ENCODE data around the gene AMZ2. TPM values are rescaled to one million over a fixed set of nuclear protein-coding genes. Genes with fewer than 3 reads are reported as not detected.
"Not testable (repeated sequence)": the region's sequence is repeated elsewhere in the genome, so short reads cannot be mapped to it uniquely, and the experiment has no call there.

The AMZ2 gene
- total RNA-seq, 2 experiments from 2014 or later: 84.2 to 84.5 TPM

- no peaks in the 10 kb centered on the region for H3K9me3 Mint-ChIP-seq
- peak overlapping the region; percentile 98 for H3K27ac Mint-ChIP-seq
- POLR2A ChIA-PET: interaction anchor here (0.6 to 4.0 kb wide), 14 partner anchors 9 to 257 kb away, joined by 3 to 95 read pairs (median 12); partner anchors contain the start of genes ARSG, SLC16A6 and WIPI1
- H3K36me3 Mint-ChIP-seq: peaks cover 15% of the 10 kb centered on the region
- no peaks in the 10 kb centered on the region for H3K27me3 Mint-ChIP-seq
- peaks cover 27% of the 10 kb centered on the region for H3K4me1 Mint-ChIP-seq
- H3K4me3 Mint-ChIP-seq: peak overlapping the region; percentile 89
- DNase-seq (no peak), ATAC-seq (ENCODE audit: low read depth) (no peak)
Measured at GRCh38 chr17:68246271-68247028, 1.4 kb upstream of the AMZ2 start.

- Mint-ChIP-seq H3K27ac (peak overlapping the region; percentile 98), H3K9me3 (no peaks in the 10 kb centered on the region), H3K4me3 (peak overlapping the region; percentile 89), H3K4me1 (peaks cover 35% of the 10 kb centered on the region), H3K36me3 (peaks cover 27% of the 10 kb centered on the region), H3K27me3 (no peaks in the 10 kb centered on the region)
- ATAC-seq (ENCODE audit: low read depth): no peak
- DNase-seq: no peak
- POLR2A ChIA-PET: interaction anchor here (0.5 to 4.0 kb wide), 19 partner anchors 8 to 240 kb away, joined by 3 to 95 read pairs (median 8); partner anchors contain the start of genes ARSG, SLC16A6 and WIPI1
Measured at GRCh38 chr17:68248199-68248825, 469 bp downstream of the AMZ2 start.

- Mint-ChIP-seq H3K4me1 (peaks cover 40% of the 10 kb centered on the region), H3K36me3 (peaks cover 26% of the 10 kb centered on the region), H3K27me3 (no peaks in the 10 kb centered on the region), H3K4me3 (peak overlapping the region; percentile 89), H3K27ac (peak overlapping the region; percentile 98), H3K9me3 (no peaks in the 10 kb centered on the region)
- DNase-seq (no peak), ATAC-seq (ENCODE audit: low read depth) (no peak)
- POLR2A ChIA-PET: interaction anchor here (1.3 to 4.0 kb wide), 12 partner anchors 8 to 210 kb away, joined by 3 to 95 read pairs (median 12); partner anchors contain the start of genes ARSG, SLC16A6 and WIPI1
Measured at GRCh38 chr17:68248891-68249290, 1.0 kb downstream of the AMZ2 start.

DNA sequence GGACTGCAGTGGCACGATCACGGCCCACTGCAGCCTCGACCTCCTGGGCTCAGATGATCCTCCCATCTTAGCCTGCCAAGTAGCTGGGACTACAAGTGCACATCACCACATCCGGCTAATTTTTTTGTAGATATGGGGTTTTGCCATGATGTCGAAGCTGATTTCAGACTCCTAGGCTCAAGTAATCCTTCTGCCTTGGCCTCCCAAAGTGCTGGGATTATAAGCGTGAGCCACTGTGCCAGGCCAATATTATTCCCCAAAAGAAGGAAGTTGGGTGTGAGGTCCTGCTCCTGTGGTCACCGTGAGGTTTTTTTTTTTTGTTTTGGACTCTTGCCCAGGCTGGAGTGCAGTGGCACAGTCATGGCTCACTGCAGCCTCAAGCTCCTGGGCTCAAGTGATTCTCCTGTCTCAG lies 1.5 kb downstream of the AMZ2 start:
- H3K4me1 Mint-ChIP-seq: peaks cover 44% of the 10 kb centered on the region
- H3K4me3 Mint-ChIP-seq: peak overlapping the region; percentile 89
- DNase-seq: no peak
- ATAC-seq (ENCODE audit: low read depth): no peak
- no peaks in the 10 kb centered on the region for H3K9me3 Mint-ChIP-seq
- H3K27me3 Mint-ChIP-seq: no peaks in the 10 kb centered on the region
- H3K36me3 Mint-ChIP-seq: peaks cover 31% of the 10 kb centered on the region
- H3K27ac Mint-ChIP-seq: peak overlapping the region; percentile 98
- POLR2A ChIA-PET: interaction anchor here (1.3 to 4.0 kb wide), 8 partner anchors 8 to 210 kb away, joined by 3 to 95 read pairs (median 14); partner anchors contain the start of genes ARSG, SLC16A6 and WIPI1

GRCh38 chr17:68253426-68253825 lies 5.6 kb downstream of the AMZ2 start:
- ATAC-seq (ENCODE audit: low read depth): peak; percentile 68
- not testable (repeated sequence) for H3K27me3 Mint-ChIP-seq, DNase-seq, H3K9me3 Mint-ChIP-seq
- POLR2A ChIA-PET: interaction anchor here (1.3 kb wide), 1 partner anchor 47 kb away, joined by 4 read pairs; no protein-coding TSS in a partner anchor
- Mint-ChIP-seq H3K27ac (peak overlapping the region; percentile 88), H3K4me3 (peak overlapping the region; percentile 17), H3K4me1 (peaks cover 65% of the 10 kb centered on the region), H3K36me3 (peaks cover 51% of the 10 kb centered on the region)

- H3K27ac Mint-ChIP-seq: peak overlapping the region; percentile 74
- POLR2A ChIA-PET: interaction anchor here (0.5 to 1.5 kb wide), 5 partner anchors 8 to 178 kb away, joined by 3 to 17 read pairs (median 4); partner anchors contain the start of gene AMZ2
- H3K4me1 Mint-ChIP-seq: peaks cover 62% of the 10 kb centered on the region
- no peaks in the 10 kb centered on the region for H3K27me3 Mint-ChIP-seq
- no peaks in the 10 kb centered on the region for H3K9me3 Mint-ChIP-seq
- no peak for DNase-seq
- peaks cover 49% of the 10 kb centered on the region for H3K36me3 Mint-ChIP-seq
- ATAC-seq (ENCODE audit: low read depth): no peak
- H3K4me3 Mint-ChIP-seq: peak overlapping the region; percentile 49
Measured at GRCh38 chr17:68255151-68255550, 7.3 kb downstream of the AMZ2 start.

DNA sequence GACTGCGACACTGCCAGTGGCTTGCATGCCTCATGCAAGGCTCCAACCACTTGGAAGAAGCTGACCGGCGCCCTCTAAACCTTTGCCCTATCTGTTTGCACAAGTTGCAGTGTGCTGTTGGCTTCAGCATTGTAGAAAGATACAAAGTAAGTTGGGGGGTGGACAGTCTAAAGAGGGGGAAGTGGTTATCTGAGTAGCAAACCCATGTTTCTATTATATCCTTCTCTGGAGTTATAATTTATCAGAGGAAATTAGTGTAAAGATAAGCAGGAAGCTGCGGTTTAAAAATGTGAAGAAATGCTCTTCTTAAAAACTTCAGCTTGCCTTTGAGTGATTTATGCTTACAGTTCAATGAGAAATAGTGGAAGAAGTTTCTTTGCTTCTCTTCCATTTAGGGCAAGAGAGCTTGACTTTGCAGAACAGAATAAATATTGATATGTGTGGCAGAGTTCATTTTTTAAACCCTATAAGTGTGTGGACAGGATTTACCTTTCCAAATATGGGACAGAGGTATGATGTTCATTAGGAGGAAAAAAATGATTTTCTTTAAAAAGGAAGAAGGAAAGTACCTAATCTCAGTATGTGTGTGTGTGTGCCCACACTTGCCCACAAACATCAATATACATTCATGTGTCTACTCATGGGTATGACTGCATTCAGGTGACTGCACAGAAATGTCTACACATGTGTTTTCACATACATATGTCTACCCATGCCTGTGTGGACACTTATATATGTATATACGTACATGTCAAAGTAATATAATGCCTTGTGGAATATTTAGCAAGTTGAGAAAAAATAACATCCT lies 8.1 kb downstream of the AMZ2 start:
- no peak for ATAC-seq (ENCODE audit: low read depth)
- Mint-ChIP-seq H3K4me3 (peak overlapping the region; percentile 49), H3K36me3 (peaks cover 45% of the 10 kb centered on the region), H3K27me3 (no peaks in the 10 kb centered on the region), H3K4me1 (peaks cover 63% of the 10 kb centered on the region), H3K27ac (peak overlapping the region; percentile 74), H3K9me3 (no peaks in the 10 kb centered on the region)
- DNase-seq: no peak
- POLR2A ChIA-PET: interaction anchor here (0.7 to 1.0 kb wide), 3 partner anchors 9 to 50 kb away, joined by 3 to 17 read pairs (median 3); partner anchors contain the start of gene AMZ2

DNA sequence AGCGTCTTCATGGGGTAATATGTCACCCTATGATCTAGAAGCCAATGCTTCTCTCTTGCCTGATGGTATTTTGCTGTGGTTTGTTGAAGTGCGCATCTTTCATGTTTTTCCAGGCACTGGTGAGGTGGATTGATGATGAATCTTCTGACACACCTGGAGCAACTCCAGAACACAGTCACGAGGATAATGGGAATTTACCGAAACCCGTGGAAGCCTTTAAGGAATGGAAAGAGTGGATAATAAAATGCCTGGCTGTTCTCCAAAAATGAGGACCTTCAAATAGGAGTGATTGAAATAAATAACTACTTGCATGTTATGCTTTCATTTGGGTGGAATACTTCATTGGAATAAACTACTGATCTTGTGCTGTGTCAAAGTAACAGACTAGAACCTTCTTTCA lies 8.9 kb downstream of the AMZ2 start:
- POLR2A ChIA-PET: interaction anchor here (0.6 to 1.0 kb wide), 2 partner anchors 8 to 1026 kb away, joined by 6 to 8 read pairs; partner anchors contain the start of gene AMZ2

GRCh38 chr17:68257934-68258333 lies 10.1 kb downstream of the AMZ2 start:
- no peak for DNase-seq
- Mint-ChIP-seq H3K9me3 (no peaks in the 10 kb centered on the region), H3K4me3 (no peak overlapping the region), H3K27ac (peak overlapping the region; percentile 66), H3K36me3 (peaks cover 33% of the 10 kb centered on the region), H3K27me3 (no peaks in the 10 kb centered on the region), H3K4me1 (peaks cover 69% of the 10 kb centered on the region)
- POLR2A ChIA-PET: interaction anchor here (0.8 to 1.4 kb wide), 5 partner anchors 9 to 199 kb away, joined by 3 to 14 read pairs (median 5); partner anchors contain the start of genes AMZ2 and WIPI1
- no peak for ATAC-seq (ENCODE audit: low read depth)

More for the DNA sequence above, 8.9 kb downstream of the AMZ2 start:
- not testable (repeated sequence) for H3K27me3 Mint-ChIP-seq; DNase-seq; H3K9me3 Mint-ChIP-seq; ATAC-seq (ENCODE audit: low read depth)
- Mint-ChIP-seq H3K36me3 (peaks cover 41% of the 10 kb centered on the region), H3K4me3 (peak overlapping the region; percentile 49), H3K27ac (peak overlapping the region; percentile 11), H3K4me1 (peaks cover 67% of the 10 kb centered on the region)

DNA sequence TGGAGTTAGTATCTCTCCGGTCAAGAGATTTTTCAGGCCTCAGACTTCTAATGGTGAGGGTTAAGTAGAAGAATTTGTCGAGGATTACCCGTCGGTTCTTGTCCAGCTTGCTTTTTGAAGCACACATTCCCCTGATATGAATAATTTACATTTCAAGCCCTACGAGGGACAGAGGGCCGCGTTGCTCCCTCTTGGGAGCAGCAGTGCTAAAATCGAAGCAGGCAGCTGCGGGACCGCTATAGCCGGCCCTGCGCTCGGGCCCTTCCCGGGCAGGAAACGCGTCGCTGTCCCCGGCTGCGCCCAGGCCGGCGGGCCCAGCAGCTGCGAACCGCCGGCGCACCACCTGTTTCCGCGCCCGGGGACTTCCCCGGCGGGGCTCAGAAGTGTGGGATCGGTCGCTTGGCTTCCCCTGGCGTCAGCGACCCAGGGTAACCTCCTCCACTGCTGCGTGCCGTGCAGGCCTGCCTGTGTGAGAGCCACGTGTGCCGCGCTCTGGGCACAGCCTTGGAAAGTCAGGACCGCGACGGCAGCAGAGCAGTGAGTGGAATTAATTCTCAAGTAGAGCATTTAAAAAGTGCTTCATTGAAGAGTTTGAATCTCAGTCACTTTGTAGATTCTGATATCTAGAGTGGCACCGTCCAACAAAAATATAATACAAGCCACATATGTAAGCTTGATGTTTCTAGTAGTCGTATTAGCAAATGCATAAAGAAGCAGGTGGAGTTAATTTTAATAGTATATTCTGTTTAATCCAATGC lies 11.2 kb downstream of the AMZ2 start:
- DNase-seq (peak; percentile 83), ATAC-seq (ENCODE audit: low read depth) (peak; percentile 95)
- Mint-ChIP-seq H3K4me3 (peak overlapping the region; percentile 58), H3K4me1 (peaks cover 65% of the 10 kb centered on the region), H3K36me3 (peaks cover 27% of the 10 kb centered on the region), H3K27ac (peak overlapping the region; percentile 88)
- not testable (repeated sequence) for H3K27me3 Mint-ChIP-seq, H3K9me3 Mint-ChIP-seq
- POLR2A ChIA-PET: interaction anchor here (0.8 to 1.4 kb wide), 4 partner anchors 11 to 140 kb away, joined by 3 to 14 read pairs (median 4); partner anchors contain the start of gene AMZ2

GRCh38 chr17:68259648-68259951 lies 11.8 kb downstream of the AMZ2 start:
- POLR2A ChIA-PET: interaction anchor here (1.0 to 1.4 kb wide), 2 partner anchors 11 to 32 kb away, joined by 3 to 14 read pairs; partner anchors contain the start of gene AMZ2
- not testable (repeated sequence) for ATAC-seq (ENCODE audit: low read depth); H3K27me3 Mint-ChIP-seq; H3K9me3 Mint-ChIP-seq; DNase-seq
- Mint-ChIP-seq H3K27ac (peak overlapping the region; percentile 85), H3K4me3 (peak overlapping the region; percentile 51), H3K4me1 (peaks cover 63% of the 10 kb centered on the region), H3K36me3 (peaks cover 23% of the 10 kb centered on the region)
